Prostate gland (tissue), 2 donors: ENCODE measurements around the gene MBOAT2.

ENCODE experiments used
- POLR2A ChIP-seq: fragments of 450-650 bp; IDR thresholded peaks from one replicate; pipeline ENCODE4 v1.6.1; 2016; ENCODE audit warnings: antibody characterized with exemption, mild to moderate bottlenecking
- TF ChIP-seq, protein P1 (sequence below), 4 experiments: fragments of 200-600 bp in 2 of 4; fragments of 450-650 bp in 2 of 4; sonication (generic) in 2 of 4; IDR thresholded peaks; 1 replicate in 3 of 4; 2 replicates in 1 of 4; pipeline ENCODE4 v1.5.1; 2016 to 2019; ENCODE audit warnings: antibody characterized with exemption in 4 of 4, mild to moderate bottlenecking in 2 of 4, moderate library complexity in 2 of 4

DNA sequence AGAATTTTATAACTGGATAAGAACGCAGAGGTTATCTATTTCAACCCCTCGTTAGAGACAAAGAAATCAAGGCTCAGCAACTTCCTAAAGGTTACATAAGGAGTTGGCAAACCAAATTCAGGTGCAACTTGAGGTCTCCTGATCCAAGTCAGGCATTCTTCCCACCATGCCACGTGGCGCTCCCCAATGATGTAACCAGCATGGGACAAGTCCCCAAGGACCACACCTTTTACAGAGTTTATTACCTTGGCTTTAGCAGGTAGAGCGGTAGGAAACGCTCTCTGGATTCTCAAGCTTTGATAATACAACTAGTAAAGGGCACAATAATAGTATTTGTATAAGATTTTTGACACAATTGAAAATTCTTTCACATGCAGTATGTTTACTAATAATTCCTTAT is 26.7 kb upstream of the MBOAT2 start:
- TF ChIP-seq, protein P1, sequence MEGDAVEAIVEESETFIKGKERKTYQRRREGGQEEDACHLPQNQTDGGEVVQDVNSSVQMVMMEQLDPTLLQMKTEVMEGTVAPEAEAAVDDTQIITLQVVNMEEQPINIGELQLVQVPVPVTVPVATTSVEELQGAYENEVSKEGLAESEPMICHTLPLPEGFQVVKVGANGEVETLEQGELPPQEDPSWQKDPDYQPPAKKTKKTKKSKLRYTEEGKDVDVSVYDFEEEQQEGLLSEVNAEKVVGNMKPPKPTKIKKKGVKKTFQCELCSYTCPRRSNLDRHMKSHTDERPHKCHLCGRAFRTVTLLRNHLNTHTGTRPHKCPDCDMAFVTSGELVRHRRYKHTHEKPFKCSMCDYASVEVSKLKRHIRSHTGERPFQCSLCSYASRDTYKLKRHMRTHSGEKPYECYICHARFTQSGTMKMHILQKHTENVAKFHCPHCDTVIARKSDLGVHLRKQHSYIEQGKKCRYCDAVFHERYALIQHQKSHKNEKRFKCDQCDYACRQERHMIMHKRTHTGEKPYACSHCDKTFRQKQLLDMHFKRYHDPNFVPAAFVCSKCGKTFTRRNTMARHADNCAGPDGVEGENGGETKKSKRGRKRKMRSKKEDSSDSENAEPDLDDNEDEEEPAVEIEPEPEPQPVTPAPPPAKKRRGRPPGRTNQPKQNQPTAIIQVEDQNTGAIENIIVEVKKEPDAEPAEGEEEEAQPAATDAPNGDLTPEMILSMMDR (IDR thresholded peaks at IDR 0.05): no peak
- TF ChIP-seq POLR2A: no peak
